B cell (primary cell): ENCODE results near the gene JADE1. TPM values are rescaled to one million over a fixed set of nuclear protein-coding genes. Genes with fewer than 3 reads are reported as not detected.
A peak's percentile ranks its signal among the peaks of the same experiment; 100 is the strongest.

Experiments
- ATAC-seq: fragments of 200-7000 bp; cut with Tn5 transposase; one replicate; pipeline ENCODE4 v1.10.0; 2021; ENCODE audit warnings: low read depth, mild to moderate bottlenecking, moderate number of reproducible peaks, moderate library complexity
- CTCF ChIA-PET: fragments of 350-600 bp; sonication (Branson Sonifier 250); formaldehyde crosslinking; loops from one replicate; lab custom pipeline; 2021; ENCODE audit warnings: antibody characterized with exemption, inconsistent platforms; lab: Charles Lee
- POLR2A ChIA-PET: fragments of 350-600 bp; sonication (Branson Sonifier 250); formaldehyde crosslinking; loops from one replicate; lab custom pipeline; 2021; ENCODE audit warnings: antibody characterized with exemption; lab: Charles Lee
- DNase-seq: peaks from one replicate; pipeline ENCODE4 v3.0.0; 2013
- H2AFZ ChIP-seq: 2 replicates; pipeline ENCODE4 v1.6.1; 2012; ENCODE audit warnings: mild to moderate bottlenecking, low read depth, low read length; ENCODE audit not compliant: insufficient read depth, poor library complexity, severe bottlenecking
- H3K27ac ChIP-seq, 2 donors: 1 replicate in 1 of 2; 2 replicates in 1 of 2; pipeline ENCODE4 v1.5.1; 2012 to 2013; ENCODE audit warnings: low read length in 2 of 2, mild to moderate bottlenecking in 2 of 2, moderate library complexity in 1 of 2
- H3K27me3 ChIP-seq, 4 experiments: fragments of 200-600 bp in 1 of 4; sonication (generic) in 1 of 4; replicated peaks in 1 of 4; 1 replicate in 2 of 4; 2 replicates in 2 of 4; pipeline versions ENCODE4 v1.6.1 to v1.7.0; 2013 to 2016; ENCODE audit warnings: low read length in 3 of 4, mild to moderate bottlenecking in 2 of 4, mixed read lengths in 1 of 4, moderate library complexity in 1 of 4; ENCODE audit not compliant: insufficient read depth in 4 of 4, control insufficient read depth in 3 of 4; ENCODE audit errors: control extremely low read depth in 1 of 4
- H3K36me3 ChIP-seq, 2 experiments: replicated peaks in 1 of 2; 1 replicate in 1 of 2; 2 replicates in 1 of 2; pipeline versions ENCODE4 v1.6.1 to v1.7.1; 2013; ENCODE audit warnings: low read length in 1 of 2; ENCODE audit not compliant: insufficient read depth in 2 of 2, control insufficient read depth in 1 of 2; ENCODE audit errors: control extremely low read depth in 1 of 2, extremely low read depth in 1 of 2
- H3K4me1 ChIP-seq, 2 donors: fragments of 200-600 bp in 1 of 2; sonication (generic) in 1 of 2; 1 replicate in 1 of 2; 2 replicates in 1 of 2; pipeline versions ENCODE4 v1.5.1 to v1.6.1; 2013 to 2017; ENCODE audit warnings: low read length in 2 of 2; ENCODE audit not compliant: control insufficient read depth in 2 of 2, insufficient read depth in 2 of 2
- H3K4me2 ChIP-seq: replicated peaks from 2 replicates; pipeline ENCODE3; 2012; ENCODE audit warnings: mild to moderate bottlenecking, low read depth, low read length; ENCODE audit not compliant: poor library complexity, severe bottlenecking
- H3K4me3 ChIP-seq, 5 experiments: fragments of 200-600 bp in 1 of 5; sonication (generic) in 1 of 5; 1 replicate in 3 of 5; 2 replicates in 2 of 5; pipeline versions ENCODE4 v1.5.1 to v1.7.0; 2011 to 2016; ENCODE audit warnings: low read length in 4 of 5, mild to moderate bottlenecking in 4 of 5, low read depth in 2 of 5, control low read depth in 1 of 5, moderate library complexity in 1 of 5; ENCODE audit not compliant: insufficient read depth in 1 of 5; ENCODE audit errors: control extremely low read depth in 1 of 5, extremely low read depth in 1 of 5
- H3K79me2 ChIP-seq: fragments of 200-600 bp; sonication (generic); one replicate; pipeline ENCODE4 v1.6.0; 2016; ENCODE audit warnings: low read length; ENCODE audit not compliant: control insufficient read depth, insufficient read depth
- H3K9ac ChIP-seq: fragments of 200-600 bp; sonication (generic); 2 replicates; pipeline ENCODE4 v1.6.1; 2017; ENCODE audit warnings: mild to moderate bottlenecking, low read length, moderate library complexity
- H3K9me3 ChIP-seq, 3 donors: one replicate each; pipeline versions ENCODE4 v1.6.1 to v1.7.1; 2013; ENCODE audit warnings: low read length in 2 of 3; ENCODE audit not compliant: control insufficient read depth in 2 of 3, insufficient read depth in 1 of 3; ENCODE audit errors: control extremely low read depth in 1 of 3
- H4K20me1 ChIP-seq: 2 replicates; pipeline ENCODE4 v1.6.0; 2012; ENCODE audit warnings: mild to moderate bottlenecking, low read length; ENCODE audit not compliant: insufficient read depth, control insufficient read depth, poor library complexity, severe bottlenecking
- H3K27ac Mint-ChIP-seq: one replicate; pipeline ENCODE4 v1.8.0; 2021; ENCODE audit warnings: mixed read lengths
- H3K27me3 Mint-ChIP-seq: one replicate; pipeline ENCODE4 v1.8.0; 2021; ENCODE audit warnings: mixed read lengths
- H3K4me1 Mint-ChIP-seq: one replicate; pipeline ENCODE4 v1.8.0; 2021; ENCODE audit warnings: mixed read lengths
- H3K4me3 Mint-ChIP-seq: one replicate; pipeline ENCODE4 v1.8.0; 2021; ENCODE audit warnings: mixed read lengths
- H3K9me3 Mint-ChIP-seq: one replicate; pipeline ENCODE4 v1.8.0; 2022; ENCODE audit warnings: mixed read lengths; ENCODE audit not compliant: insufficient read depth
- CTCF ChIP-seq: fragments of 200-600 bp; IDR thresholded peaks from one replicate; pipeline ENCODE4 v1.8.0; 2022; ENCODE audit warnings: antibody characterized with exemption, mild to moderate bottlenecking
- EZH2 ChIP-seq: IDR thresholded peaks from 2 replicates; pipeline ENCODE4 v1.6.1; 2012; ENCODE audit warnings: borderline replicate concordance, low read depth, mild to moderate bottlenecking, moderate library complexity, low read length; ENCODE audit not compliant: insufficient read depth, poor library complexity, severe bottlenecking
- WGBS: methylation state at CpG from one replicate; pipeline ENCODE4 v1.1.5; 2013; ENCODE audit warnings: missing lambda C conversion rate; ENCODE audit not compliant: insufficient coverage; 5-methylcytosine and 5-hydroxymethylcytosine counted together
- intact Hi-C: fragments of 100-400 bp; cut with micrococcal nuclease; formaldehyde crosslinking; loops from one replicate; pipeline ENCODE4 v1.10.0; 2022
- polyA plus RNA-seq: library from polyadenylated mRNA; depleted of rRNA; stranded (reverse); fragments of >200 nt; gene quantifications from 2 replicates; pipeline ENCODE4 v1.2.3, GENCODE V29; 2012
- total RNA-seq, 2 donors: library from RNA; stranded (reverse); fragments of 120-200 nt in 1 of 2; gene quantifications; 1 replicate in 1 of 2; 2 replicates in 1 of 2; pipeline versions ENCODE4 v1.2.3 to v1.2.4, GENCODE V29; 2013 to 2022

Gene JADE1
- total and polyA plus RNA-seq, 2 donors (not counting 1 experiment from before 2014, with no cell fraction given) = 13.8 to 42.4 TPM

DNA sequence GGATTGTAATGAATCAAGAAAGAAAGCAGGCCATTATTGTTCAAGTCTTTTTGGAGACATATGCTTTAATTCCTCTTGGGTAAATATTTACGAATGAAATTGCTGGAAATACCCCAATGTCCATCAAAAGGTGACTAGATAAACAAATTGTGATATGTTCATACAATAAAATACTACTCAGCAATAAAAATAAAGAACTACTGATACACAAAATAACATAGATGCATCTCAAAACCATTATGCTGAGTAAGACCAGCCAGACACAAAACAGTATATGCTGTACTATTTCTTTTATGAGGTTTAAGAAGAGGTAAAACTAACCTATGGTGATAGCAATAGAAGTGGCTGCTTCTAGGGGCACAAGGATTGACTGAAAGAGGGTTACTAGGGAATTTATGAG, 28.8 kb upstream of the JADE1 start:
- Histone ChIP-seq H3K27ac (no peak overlapping the region), H3K27me3 (no peaks in the 10 kb centered on the region), H3K4me2 (no peak overlapping the region), H2AFZ (no peak overlapping the region), H3K36me3 (no peaks in the 10 kb centered on the region), H3K4me1 (no peaks in the 10 kb centered on the region), H3K79me2 (no peaks in the 10 kb centered on the region), H3K9me3 (no peaks in the 10 kb centered on the region), H3K4me3 (no peak overlapping the region), H3K9ac (no peak overlapping the region), H4K20me1 (no peaks in the 10 kb centered on the region)
- intact Hi-C loops = no loop called here
- Mint-ChIP-seq H3K4me3 (no peak overlapping the region), H3K4me1 (no peaks in the 10 kb centered on the region), H3K27me3 (peaks cover 8% of the 10 kb centered on the region), H3K9me3 (no peaks in the 10 kb centered on the region), H3K27ac (no peak overlapping the region)
- TF ChIP-seq EZH2 (no peak), CTCF (no peak)
- POLR2A ChIA-PET = no interaction called here
- no CpG with 5 or more reads among the region's 1 CpG for WGBS
- DNase-seq (no peak), ATAC-seq (no peak)
- CTCF ChIA-PET = no interaction called here

GRCh38 chr4:128782076-128782715, 27.3 kb upstream of the JADE1 start:
- Histone ChIP-seq H3K4me1 (no peaks in the 10 kb centered on the region), H3K27me3 (no peaks in the 10 kb centered on the region), H3K27ac (no peak overlapping the region), H3K79me2 (no peaks in the 10 kb centered on the region), H2AFZ (no peak overlapping the region), H3K4me2 (no peak overlapping the region), H3K36me3 (no peaks in the 10 kb centered on the region), H3K9me3 (no peaks in the 10 kb centered on the region), H3K4me3 (no peak overlapping the region), H3K9ac (no peak overlapping the region), H4K20me1 (no peaks in the 10 kb centered on the region)
- Mint-ChIP-seq H3K27ac (no peak overlapping the region), H3K4me3 (no peak overlapping the region), H3K9me3 (no peaks in the 10 kb centered on the region), H3K4me1 (no peaks in the 10 kb centered on the region), H3K27me3 (peaks cover 3% of the 10 kb centered on the region)
- DNase-seq = peak; percentile 57
- CTCF ChIA-PET = interaction anchor here (0.7 to 3.8 kb wide), 7 partner anchors 27 to 859 kb away, joined by 3 to 24 read pairs (median 4); partner anchors contain the start of gene JADE1
- no peak for TF ChIP-seq EZH2
- peak; percentile 64 for TF ChIP-seq CTCF
- POLR2A ChIA-PET = no interaction called here
- intact Hi-C loops = loop anchor here (2.0 kb wide), 1 partner anchor 27 kb away; the partner anchor contains the start of gene JADE1
- 86% methylated on average over 3 of the region's 3 CpGs for WGBS
- ATAC-seq = peak; percentile 68
